A549 (cell line): ENCODE measurements around the gene OSBPL2. TPM values are rescaled to one million over a fixed set of nuclear protein-coding genes. Genes with fewer than 3 reads are reported as not detected.

Source experiments
- ATAC-seq, 2 experiments: fragments of 200-7000 bp in 1 of 2; fragments of >200 bp in 1 of 2; cut with Nextera tagmentation in 1 of 2; cut with Tn5 transposase in 1 of 2; 3 replicates each; pipeline versions ENCODE4 v1.8.0 to v1.9.1; 2018 to 2020; ENCODE audit warnings: mild to moderate bottlenecking in 1 of 2, moderate library complexity in 1 of 2
- CTCF ChIA-PET: fragments of 300-600 bp; sonication (Branson Sonifier 250); formaldehyde crosslinking; extraction: SDS; loops from one replicate; lab custom pipeline; 2021; ENCODE audit warnings: antibody characterized with exemption, inconsistent platforms; lab: Yijun Ruan, JAX
- POLR2A ChIA-PET: fragments of 350-600 bp; formaldehyde crosslinking; extraction: SDS; loops from one replicate; lab custom pipeline; 2021; ENCODE audit warnings: antibody characterized with exemption, inconsistent platforms; lab: Yijun Ruan, JAX
- DNase-seq, 2 experiments: peaks; one replicate each; pipeline versions ENCODE4 v3.0.0 to v3.0.0-alpha.2; 2011 to 2016; ENCODE audit warnings: low read depth in 1 of 2, low spot score in 1 of 2
- FAIRE-seq: peaks from 2 replicates; lab custom pipeline; 2011; peaks lifted over from hg19 to GRCh38; lab: Jason Lieb, UNC
- H3K27ac ChIP-seq, 2 experiments: fragments of >200 bp; sonication (Bioruptor Twin); formaldehyde crosslinking; 3 replicates each; pipeline ENCODE4 v1.5.1; 2016 to 2017
- H3K4me1 ChIP-seq: fragments of >200 bp; sonication (Bioruptor Twin); formaldehyde crosslinking; 3 replicates; pipeline ENCODE4 v1.6.1; 2016
- H3K4me2 ChIP-seq: fragments of >200 bp; sonication (Bioruptor Twin); formaldehyde crosslinking; 3 replicates; pipeline ENCODE4 v1.6.1; 2016
- H3K4me3 ChIP-seq: fragments of >200 bp; sonication (Bioruptor Twin); formaldehyde crosslinking; 3 replicates; pipeline ENCODE4 v1.5.1; 2016
- H3K9me3 ChIP-seq: fragments of >200 bp; sonication (Bioruptor Twin); formaldehyde crosslinking; 3 replicates; pipeline ENCODE4 v1.6.1; 2016
- ATOH8 ChIP-seq: fragments of 250-450 bp; sonication (Bioruptor Pico); IDR thresholded peaks from 2 replicates; pipeline ENCODE4 v1.5.0; 2020; ENCODE audit warnings: low read depth, mild to moderate bottlenecking, moderate library complexity
- BCL3 ChIP-seq: fragments of >200 bp; sonication (Bioruptor Twin); formaldehyde crosslinking; IDR thresholded peaks from 3 replicates; pipeline ENCODE4 v1.6.1; 2016
- CBX2 ChIP-seq: fragments of 200-600 bp; sonication (generic); IDR thresholded peaks from 2 replicates; pipeline ENCODE4 v1.6.1; 2016; ENCODE audit warnings: low read depth, mild to moderate bottlenecking, borderline replicate concordance
- CTCF ChIP-seq: fragments of >200 bp; sonication (Bioruptor Twin); formaldehyde crosslinking; IDR thresholded peaks from 3 replicates; pipeline ENCODE4 v1.5.1; 2016
- EP300 ChIP-seq, 2 experiments: fragments of >200 bp; sonication (Bioruptor Twin); formaldehyde crosslinking; IDR thresholded peaks; 2 replicates in 1 of 2; 3 replicates in 1 of 2; pipeline ENCODE4 v1.6.1; 2016 to 2017
- ESRRA ChIP-seq: fragments of 150-350 bp; IDR thresholded peaks from 2 replicates; pipeline ENCODE4 v1.6.1; 2014; ENCODE audit warnings: mild to moderate bottlenecking, low read length, borderline replicate concordance
- FOSB ChIP-seq: fragments of 250-450 bp; sonication (Bioruptor Pico); IDR thresholded peaks from 2 replicates; pipeline ENCODE4 v1.5.0; 2020; ENCODE audit warnings: mild to moderate bottlenecking, moderate library complexity
- HES2 ChIP-seq: fragments of >200 bp; sonication (Bioruptor Twin); formaldehyde crosslinking; IDR thresholded peaks from 2 replicates; pipeline ENCODE4 v1.6.1; 2016
- HOXA7 ChIP-seq: fragments of 250-450 bp; sonication (Bioruptor Pico); IDR thresholded peaks from 2 replicates; pipeline ENCODE4 v1.5.0; 2020; ENCODE audit warnings: mild to moderate bottlenecking, moderate library complexity
- JUNB ChIP-seq: fragments of >200 bp; sonication (Bioruptor Twin); formaldehyde crosslinking; IDR thresholded peaks from 2 replicates; pipeline ENCODE4 v1.6.1; 2016
- MAZ ChIP-seq: fragments of 150-350 bp; IDR thresholded peaks from 2 replicates; pipeline ENCODE4 v1.6.1; 2014; ENCODE audit warnings: antibody characterized with exemption, low read depth, low read length, borderline replicate concordance
- MYC ChIP-seq: IDR thresholded peaks from 2 replicates; pipeline ENCODE4 v1.6.1; 2012; ENCODE audit warnings: mild to moderate bottlenecking, inconsistent platforms, low read length, improper control_type of control experiment, borderline replicate concordance
- NFE2L2 ChIP-seq: fragments of 150-350 bp; conservative IDR thresholded peaks from 2 replicates; pipeline ENCODE4 v1.6.1; 2014; ENCODE audit warnings: low read length
- POLR2AphosphoS2 ChIP-seq: conservative IDR thresholded peaks from 2 replicates; pipeline ENCODE4 v1.6.1; 2012; ENCODE audit warnings: low read length, improper control_type of control experiment, inconsistent platforms
- SREBF2 ChIP-seq: fragments of 450-650 bp; IDR thresholded peaks from 2 replicates; pipeline ENCODE4 v1.6.1; 2014; ENCODE audit warnings: mild to moderate bottlenecking, moderate library complexity
- WGBS: methylation state at CpG from one replicate; pipeline ENCODE4 v1.1.6; 2017; ENCODE audit errors: missing lambda C conversion rate; 5-methylcytosine and 5-hydroxymethylcytosine counted together
- polyA plus RNA-seq, 4 experiments: library from polyadenylated mRNA; depleted of rRNA in 3 of 4; stranded (reverse); fragments of >200 nt; fragmentation: RNase III in 1 of 4; extraction: RNeasy Plus Mini Kit Qiagen cat#74134 plus additional on column Dnase treatment in 1 of 4; gene quantifications; 2 replicates in 3 of 4; 3 replicates in 1 of 4; pipeline ENCODE4 v1.2.3, GENCODE V29; 2011 to 2017

OSBPL2 gene
- polyA plus RNA-seq, 2 of the 4 experiments (the other 2 are of a cell fraction), result 14.6 to 14.8 TPM

GRCh38 chr20:62297449-62298227 lies 59.3 kb downstream of the OSBPL2 start:
- ATAC-seq (no peak), DNase-seq (no peak), FAIRE-seq (no peak)
- Histone ChIP-seq H3K4me3 (no peak overlapping the region), H3K4me1 (no peaks in the 10 kb centered on the region), H3K27ac (no peak overlapping the region), H3K4me2 (no peak overlapping the region), H3K9me3 (no peaks in the 10 kb centered on the region)
- TF ChIP-seq EP300 (IDR thresholded peaks at IDR 0.05), result no peak
- no peak for TF ChIP-seq MYC
- TF ChIP-seq SREBF2, result no peak
- TF ChIP-seq FOSB (CRISPR knock-in tag), result no peak
- TF ChIP-seq CTCF, result no peak
- TF ChIP-seq HES2, result no peak
- no peak for TF ChIP-seq HOXA7 (CRISPR knock-in tag)
- TF ChIP-seq POLR2AphosphoS2, result no peak
- no peak for TF ChIP-seq NFE2L2
- no peak for TF ChIP-seq ATOH8
- TF ChIP-seq MAZ, result no peak
- no peak for TF ChIP-seq BCL3
- ChIA-PET CTCF (interaction anchor here (2.4 to 6.9 kb wide), 2 partner anchors 66 to 85 kb away, joined by 5 to 59 read pairs; no protein-coding TSS in a partner anchor), POLR2A (no interaction called here)
- WGBS, result 88% methylated on average over 29 of the region's 29 CpGs

GRCh38 chr20:62298577-62299249 lies 60.4 kb downstream of the OSBPL2 start:
- Histone ChIP-seq H3K9me3 (no peaks in the 10 kb centered on the region), H3K4me1 (no peaks in the 10 kb centered on the region), H3K4me3 (no peak overlapping the region), H3K27ac (no peak overlapping the region), H3K4me2 (no peak overlapping the region)
- ATAC-seq (no peak), FAIRE-seq (no peak), DNase-seq (no peak)
- ChIA-PET POLR2A (no interaction called here), CTCF (interaction anchor here (0.6 to 6.9 kb wide), 4 partner anchors 13 to 84 kb away, joined by 3 to 59 read pairs (median 4); no protein-coding TSS in a partner anchor)
- TF ChIP-seq ESRRA (no peak), MAZ (no peak), JUNB (no peak), CTCF (no peak), CBX2 (no peak)
- 96% methylated on average over 25 of the region's 33 CpGs for WGBS
